ENCODE measurements around the gene ITGAV. TPM values are rescaled to one million over a fixed set of nuclear protein-coding genes. Genes with fewer than 3 reads are reported as not detected.

ITGAV gene
- total RNA-seq, 2 donors from 2014 or later, result 104 to 118 TPM

Other genes starting within 250 kb of the ITGAV start
- 10 to 100 TPM; 46.3 to 54.3 TPM for gene ZC3H15, start 103.8 kb upstream of the ITGAV start, total RNA-seq
- gene FAM171B, start 104.0 kb downstream of the ITGAV start, total RNA-seq, result 1 to 10 TPM; 6.7 to 7.2 TPM